Activated T-helper 17 cell treated with anti-CD3 and anti-CD28 coated beads, Interleukin-2, amount 50 U/mL, for 72 hours (primary cell): ENCODE data around the gene FRMD1. TPM values are rescaled to one million over a fixed set of nuclear protein-coding genes. Genes with fewer than 3 reads are reported as not detected.

Experiments
- ATAC-seq: fragments of 150-1000 bp; cut with Tn5 transposase; replicated peaks from 2 replicates; pipeline ENCODE4 v1.10.0; 2021; ENCODE audit warnings: mild to moderate bottlenecking, moderate library complexity
- H3K27ac Mint-ChIP-seq: one replicate; pipeline ENCODE4 v1.8.0; 2022; ENCODE audit warnings: mixed read lengths
- H3K27me3 Mint-ChIP-seq: one replicate; pipeline ENCODE4 v1.8.0; 2022; ENCODE audit warnings: mixed read lengths
- H3K36me3 Mint-ChIP-seq: one replicate; pipeline ENCODE4 v1.8.0; 2022; ENCODE audit warnings: low read depth, mild to moderate bottlenecking, mixed read lengths
- H3K4me1 Mint-ChIP-seq: one replicate; pipeline ENCODE4 v1.8.0; 2022; ENCODE audit warnings: mixed read lengths
- H3K4me3 Mint-ChIP-seq: one replicate; pipeline ENCODE4 v1.8.0; 2022; ENCODE audit warnings: mild to moderate bottlenecking, mixed read lengths
- H3K9me3 Mint-ChIP-seq: one replicate; pipeline ENCODE4 v1.8.0; 2022; ENCODE audit warnings: mixed read lengths
- total RNA-seq, 2 donors: library from RNA; stranded (reverse); gene quantifications; one replicate each; pipeline ENCODE4 v1.2.3, GENCODE V29; 2022

FRMD1 gene
- total RNA-seq, result not detected

DNA sequence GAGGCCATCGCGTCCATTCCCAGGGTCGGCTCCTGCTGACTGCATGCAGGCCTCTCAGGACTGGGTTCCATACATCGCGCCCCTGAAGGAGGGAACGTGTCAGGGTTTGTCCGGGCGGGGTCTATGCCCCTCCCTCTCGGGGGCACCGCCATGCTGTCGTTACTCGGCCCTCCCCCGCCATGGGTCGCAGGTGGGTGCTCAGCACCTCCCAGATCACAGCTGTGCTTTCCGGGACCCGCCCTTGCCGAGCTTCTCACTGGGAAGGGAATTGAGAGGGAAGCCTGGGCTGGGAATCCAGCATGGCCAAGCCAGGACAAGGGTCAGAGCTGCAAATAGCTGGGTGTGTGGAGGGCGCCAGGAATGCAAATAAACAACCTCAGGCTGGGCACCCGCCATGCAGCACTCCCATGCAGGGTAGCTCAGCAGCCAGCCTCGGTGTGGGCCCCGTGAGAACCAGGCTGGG is at the start of gene FRMD1:
FRMD1 (minus strand) TSS at position 270 of the 463 bp plus-strand sequence; CDS start at position 152, 118 bp downstream.
- no peaks in the 10 kb centered on the region for H3K27me3 Mint-ChIP-seq

GRCh38 chr6:168128006-168128630 is 49.1 kb upstream of the FRMD1 start:
- H3K36me3 Mint-ChIP-seq, result no peaks in the 10 kb centered on the region

More for the DNA sequence above, at the start of gene FRMD1:
- Mint-ChIP-seq H3K4me1 (no peaks in the 10 kb centered on the region), H3K4me3 (no peak within 1 kb of the TSS), H3K9me3 (no peaks in the 10 kb centered on the region), H3K36me3 (no peaks in the 10 kb centered on the region), H3K27ac (no peak within 1 kb of the TSS)
- no peak for ATAC-seq

GRCh38 chr6:168127384-168127868 is 48.4 kb upstream of the FRMD1 start:
- Mint-ChIP-seq H3K36me3 (no peaks in the 10 kb centered on the region), H3K27me3 (peaks cover 24% of the 10 kb centered on the region), H3K4me1 (no peaks in the 10 kb centered on the region), H3K4me3 (no peak overlapping the region), H3K9me3 (peaks cover 5% of the 10 kb centered on the region), H3K27ac (no peak overlapping the region)
- ATAC-seq, result no peak

More at GRCh38 chr6:168128006-168128630, 49.1 kb upstream of the FRMD1 start:
- no peak overlapping the region for H3K4me3 Mint-ChIP-seq
- H3K27me3 Mint-ChIP-seq, result peaks cover 19% of the 10 kb centered on the region
- no peak overlapping the region for H3K27ac Mint-ChIP-seq
- H3K9me3 Mint-ChIP-seq, result no peaks in the 10 kb centered on the region
- H3K4me1 Mint-ChIP-seq, result no peaks in the 10 kb centered on the region
- ATAC-seq, result no peak

GRCh38 chr6:168126566-168127383 is 47.8 kb upstream of the FRMD1 start:
- H3K27me3 Mint-ChIP-seq, result peaks cover 20% of the 10 kb centered on the region
- peaks cover 5% of the 10 kb centered on the region for H3K9me3 Mint-ChIP-seq
- no peaks in the 10 kb centered on the region for H3K36me3 Mint-ChIP-seq
- ATAC-seq, result no peak
- H3K4me1 Mint-ChIP-seq, result no peaks in the 10 kb centered on the region
- no peak overlapping the region for H3K4me3 Mint-ChIP-seq
- no peak overlapping the region for H3K27ac Mint-ChIP-seq

DNA sequence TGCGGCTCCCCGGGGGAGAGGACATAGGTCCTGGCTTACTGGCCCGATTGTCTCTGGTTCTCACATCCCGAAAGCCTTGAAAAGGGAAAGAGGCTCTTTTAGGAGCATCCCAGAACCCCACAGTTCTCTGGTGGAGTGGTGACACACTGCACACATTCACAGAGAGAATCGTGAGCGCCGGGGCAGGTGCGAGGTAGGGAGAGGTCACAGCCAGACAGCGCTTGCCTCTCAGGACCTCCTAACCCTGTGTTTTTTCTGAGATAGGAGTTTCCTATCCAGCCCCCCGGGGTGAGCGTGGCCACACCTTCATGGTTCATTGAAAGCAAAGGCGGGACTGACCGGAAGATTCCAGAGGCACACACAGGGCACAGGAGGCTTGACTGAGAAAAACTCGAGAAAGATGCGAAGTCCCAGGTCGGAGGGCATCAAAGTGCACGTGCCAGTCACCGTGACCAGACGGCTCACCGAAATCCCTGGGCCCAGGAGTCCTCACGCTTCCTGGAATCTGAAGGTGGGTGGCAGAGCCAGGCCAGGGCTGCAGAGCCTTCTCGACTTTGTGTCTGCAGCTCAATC is 46.5 kb upstream of the FRMD1 start:
- H3K9me3 Mint-ChIP-seq, result peaks cover 5% of the 10 kb centered on the region
- ATAC-seq, result no peak
- H3K27me3 Mint-ChIP-seq, result peaks cover 13% of the 10 kb centered on the region
- no peaks in the 10 kb centered on the region for H3K36me3 Mint-ChIP-seq
- no peaks in the 10 kb centered on the region for H3K4me1 Mint-ChIP-seq
- H3K4me3 Mint-ChIP-seq, result no peak overlapping the region
- no peak overlapping the region for H3K27ac Mint-ChIP-seq

GRCh38 chr6:168124921-168125320 is 45.9 kb upstream of the FRMD1 start:
- H3K9me3 Mint-ChIP-seq, result peaks cover 5% of the 10 kb centered on the region
- H3K27ac Mint-ChIP-seq, result no peak overlapping the region
- ATAC-seq, result no peak
- H3K4me3 Mint-ChIP-seq, result no peak overlapping the region
- H3K4me1 Mint-ChIP-seq, result no peaks in the 10 kb centered on the region
- peaks cover 13% of the 10 kb centered on the region for H3K27me3 Mint-ChIP-seq
- no peaks in the 10 kb centered on the region for H3K36me3 Mint-ChIP-seq

GRCh38 chr6:168124158-168124557 is 45.1 kb upstream of the FRMD1 start:
- Mint-ChIP-seq H3K27me3 (peaks cover 13% of the 10 kb centered on the region), H3K4me3 (no peak overlapping the region), H3K27ac (no peak overlapping the region), H3K4me1 (no peaks in the 10 kb centered on the region), H3K9me3 (peaks cover 5% of the 10 kb centered on the region), H3K36me3 (no peaks in the 10 kb centered on the region)
- no peak for ATAC-seq

- H3K4me3 Mint-ChIP-seq, result no peak overlapping the region
- no peaks in the 10 kb centered on the region for H3K4me1 Mint-ChIP-seq
- H3K27me3 Mint-ChIP-seq, result peaks cover 13% of the 10 kb centered on the region
- no peaks in the 10 kb centered on the region for H3K36me3 Mint-ChIP-seq
- peaks cover 5% of the 10 kb centered on the region for H3K9me3 Mint-ChIP-seq
- H3K27ac Mint-ChIP-seq, result no peak overlapping the region
- ATAC-seq, result no peak
Observed at GRCh38 chr6:168123165-168123911, 44.3 kb upstream of the FRMD1 start.

- Mint-ChIP-seq H3K4me3 (no peak overlapping the region), H3K9me3 (peaks cover 5% of the 10 kb centered on the region), H3K36me3 (no peaks in the 10 kb centered on the region), H3K27me3 (peaks cover 13% of the 10 kb centered on the region), H3K27ac (no peak overlapping the region), H3K4me1 (no peaks in the 10 kb centered on the region)
- ATAC-seq, result no peak
Observed at GRCh38 chr6:168122521-168122920, 43.5 kb upstream of the FRMD1 start.

DNA sequence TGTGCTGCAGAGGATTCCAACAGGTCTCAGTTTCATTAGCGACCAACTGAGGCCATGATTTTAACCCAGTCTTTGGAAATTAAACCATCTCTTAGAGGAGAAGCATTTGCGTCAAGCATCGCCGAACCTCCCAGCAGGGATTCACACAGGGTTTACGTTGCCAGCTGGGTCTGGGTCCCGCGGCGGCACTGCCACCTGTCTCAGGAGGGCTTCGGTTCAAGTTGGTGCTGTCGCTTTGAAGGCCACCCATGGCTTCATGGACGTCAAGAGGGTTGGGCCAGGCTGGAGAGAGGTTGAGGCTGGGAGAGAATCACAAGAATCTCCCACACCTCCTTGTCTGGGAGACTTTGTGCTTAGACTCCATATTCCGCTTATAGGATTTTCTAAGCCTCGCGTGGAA is 43.0 kb upstream of the FRMD1 start:
- no peak overlapping the region for H3K27ac Mint-ChIP-seq
- H3K27me3 Mint-ChIP-seq, result peaks cover 13% of the 10 kb centered on the region
- ATAC-seq, result no peak
- H3K4me3 Mint-ChIP-seq, result no peak overlapping the region
- no peaks in the 10 kb centered on the region for H3K36me3 Mint-ChIP-seq
- H3K4me1 Mint-ChIP-seq, result no peaks in the 10 kb centered on the region
- peaks cover 5% of the 10 kb centered on the region for H3K9me3 Mint-ChIP-seq

- H3K4me3 Mint-ChIP-seq, result no peak overlapping the region
- H3K27ac Mint-ChIP-seq, result no peak overlapping the region
- peaks cover 11% of the 10 kb centered on the region for H3K27me3 Mint-ChIP-seq
- H3K4me1 Mint-ChIP-seq, result no peaks in the 10 kb centered on the region
- peaks cover 5% of the 10 kb centered on the region for H3K9me3 Mint-ChIP-seq
- H3K36me3 Mint-ChIP-seq, result no peaks in the 10 kb centered on the region
- peak; percentile 66 for ATAC-seq
Observed at GRCh38 chr6:168121303-168121665, 42.3 kb upstream of the FRMD1 start.

DNA sequence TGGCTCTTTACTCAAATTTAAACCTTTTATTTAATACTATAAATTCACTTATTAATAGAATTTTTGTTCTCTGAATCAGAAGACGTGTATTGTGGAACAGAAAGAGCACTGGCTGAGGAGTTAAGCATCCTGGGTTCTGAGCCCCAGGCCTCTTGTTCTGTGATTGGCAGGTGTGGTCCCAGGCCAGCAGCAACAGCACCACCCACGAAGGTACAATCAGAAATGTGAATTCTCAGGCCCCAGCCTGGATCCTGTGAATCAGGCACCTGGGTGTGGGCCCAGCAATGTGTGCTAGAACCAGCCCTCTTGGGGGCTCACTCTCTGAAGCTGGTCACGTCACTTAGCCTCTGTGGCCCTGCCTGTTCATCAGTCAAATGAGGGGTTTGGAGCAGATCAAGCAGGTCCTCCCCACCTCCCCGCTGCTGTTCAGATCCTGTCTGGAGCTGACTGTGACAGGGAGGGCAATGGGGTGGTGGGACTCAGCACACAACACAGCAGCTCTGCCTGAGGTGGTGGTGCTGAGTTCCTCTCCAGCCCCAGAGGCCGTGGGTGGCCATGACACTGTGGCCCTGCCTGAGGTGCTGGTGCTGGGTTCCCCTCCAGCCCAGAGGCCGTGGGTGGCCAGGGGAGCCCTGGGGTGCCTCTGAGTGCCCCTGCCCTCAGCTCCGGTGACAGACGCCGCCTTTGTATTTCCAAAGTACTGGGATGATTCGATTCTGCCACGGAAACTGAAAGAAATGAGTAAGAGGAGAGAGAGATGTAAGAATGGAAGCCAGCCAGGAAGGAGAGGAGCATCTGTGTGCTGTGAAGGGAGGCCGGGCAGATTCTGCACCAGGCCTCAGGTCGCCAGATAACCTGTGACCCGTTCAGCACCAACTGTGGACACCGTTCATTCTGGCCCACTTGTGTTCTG is 41.6 kb upstream of the FRMD1 start:
- Mint-ChIP-seq H3K36me3 (no peaks in the 10 kb centered on the region), H3K4me1 (no peaks in the 10 kb centered on the region), H3K9me3 (peaks cover 5% of the 10 kb centered on the region), H3K27ac (no peak overlapping the region), H3K27me3 (peaks cover 8% of the 10 kb centered on the region), H3K4me3 (no peak overlapping the region)
- peak; percentile 86 for ATAC-seq

- Mint-ChIP-seq H3K4me1 (no peaks in the 10 kb centered on the region), H3K27ac (no peak overlapping the region)
- no peak for ATAC-seq
Observed at GRCh38 chr6:168119539-168119938, 40.5 kb upstream of the FRMD1 start.

More at GRCh38 chr6:168119539-168119938, 40.5 kb upstream of the FRMD1 start:
- Mint-ChIP-seq H3K9me3 (peaks cover 9% of the 10 kb centered on the region), H3K36me3 (no peaks in the 10 kb centered on the region), H3K27me3 (peaks cover 6% of the 10 kb centered on the region), H3K4me3 (no peak overlapping the region)
